ENCODE results near the gene TBC1D4.

DNA sequence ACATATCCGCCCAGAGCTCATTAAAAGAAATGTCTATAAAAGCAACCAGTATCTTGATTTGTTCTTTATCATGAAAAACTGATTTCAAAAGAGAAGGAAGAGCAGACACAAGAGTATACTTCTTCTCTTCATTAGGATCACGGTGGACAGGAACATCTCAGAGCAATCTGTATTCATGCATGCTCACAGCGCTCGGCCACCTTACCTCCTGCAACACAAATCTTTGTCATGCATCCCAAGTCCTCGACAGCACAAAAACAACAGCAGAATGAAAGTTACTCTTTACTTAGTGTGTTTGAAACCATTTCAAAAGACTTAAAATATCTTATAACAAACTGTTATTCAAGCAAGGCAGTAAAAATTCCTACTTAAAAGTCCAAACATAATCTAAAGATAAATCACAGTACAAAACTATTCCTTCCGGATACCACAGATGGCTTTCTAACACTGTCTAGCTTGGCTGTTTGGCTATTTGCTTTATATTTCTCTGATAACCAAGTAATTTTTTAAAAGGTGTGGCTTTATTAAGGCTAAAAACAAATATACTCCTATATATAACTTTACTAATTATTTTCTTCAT, 174.5 kb downstream of the TBC1D4 start:
- no peak for TF ChIP-seq EZH2 (IDR thresholded peaks at IDR 0.05; ENCODE audit: insufficient read depth, poor library complexity, severe bottlenecking)
- no peak for TF ChIP-seq EZH2phosphoT487 (IDR thresholded peaks at IDR 0.05; ENCODE audit: insufficient read depth, low read depth)

All from GM23248 (cell line).